ENCODE data around the gene XIRP1.
A peak's percentile ranks its signal among the peaks of the same experiment; 100 is the strongest.
"Not testable (repeated sequence)": the region's sequence is repeated elsewhere in the genome, so short reads cannot be mapped to it uniquely, and the experiment has no call there.

XIRP1 gene

DNA sequence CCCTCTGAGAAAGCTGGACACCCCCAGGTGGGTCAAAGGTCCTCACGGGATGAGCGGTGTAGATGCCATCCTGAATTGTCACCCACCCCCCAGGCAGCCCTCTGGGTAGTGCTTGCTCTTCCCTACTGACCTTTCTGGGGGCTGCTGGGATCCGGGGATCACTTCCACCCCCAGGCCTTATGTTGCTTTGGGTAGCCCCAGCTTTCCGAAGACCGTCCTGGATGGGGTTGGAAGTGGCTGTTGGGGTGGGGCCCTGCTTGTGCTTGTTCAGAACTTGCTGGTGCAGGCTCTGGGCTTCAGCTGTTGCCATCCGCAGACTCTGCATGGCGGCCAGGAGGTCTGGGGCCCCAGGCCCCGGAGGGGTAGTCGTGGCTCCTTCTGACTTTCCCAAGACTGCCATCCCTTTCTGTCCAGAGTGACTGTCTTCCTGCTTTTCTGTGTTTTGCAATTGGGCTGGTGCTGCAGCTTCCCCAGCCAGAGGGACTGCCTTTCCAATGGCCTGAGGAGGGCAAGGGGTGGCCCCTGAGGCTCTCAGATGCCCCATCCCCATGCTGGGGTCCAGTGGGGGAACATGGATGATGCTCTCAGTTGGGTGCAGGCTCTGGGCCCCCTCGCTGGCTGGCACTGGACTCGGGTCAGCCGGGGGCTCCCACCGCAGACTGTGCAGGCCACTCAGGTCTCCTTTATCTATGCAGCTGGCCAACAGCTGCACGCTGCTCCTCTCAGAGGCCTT, 6.3 kb downstream of the XIRP1 start:
- DNase-seq = peak; percentile 46

GRCh38 chr3:39185326-39185958, 7.0 kb downstream of the XIRP1 start:
- DNase-seq = peak; percentile 42

DNA sequence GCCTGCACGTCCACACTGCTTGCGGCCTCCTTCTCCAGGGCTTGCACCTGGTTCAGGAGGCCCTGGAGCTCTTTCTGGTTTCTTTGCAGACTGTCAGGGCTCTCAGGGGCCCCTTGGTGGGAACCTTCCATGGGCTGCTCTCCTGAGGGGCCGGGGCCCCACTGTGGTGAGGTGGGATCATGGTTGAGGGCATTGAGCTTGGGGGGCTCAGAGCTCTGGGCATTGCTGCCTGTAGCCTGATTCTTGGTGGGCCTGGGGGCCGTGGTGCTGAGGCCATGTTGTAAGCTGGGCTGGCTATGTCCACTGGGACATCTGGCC, 7.5 kb downstream of the XIRP1 start:
- DNase-seq = peak; percentile 52

DNA sequence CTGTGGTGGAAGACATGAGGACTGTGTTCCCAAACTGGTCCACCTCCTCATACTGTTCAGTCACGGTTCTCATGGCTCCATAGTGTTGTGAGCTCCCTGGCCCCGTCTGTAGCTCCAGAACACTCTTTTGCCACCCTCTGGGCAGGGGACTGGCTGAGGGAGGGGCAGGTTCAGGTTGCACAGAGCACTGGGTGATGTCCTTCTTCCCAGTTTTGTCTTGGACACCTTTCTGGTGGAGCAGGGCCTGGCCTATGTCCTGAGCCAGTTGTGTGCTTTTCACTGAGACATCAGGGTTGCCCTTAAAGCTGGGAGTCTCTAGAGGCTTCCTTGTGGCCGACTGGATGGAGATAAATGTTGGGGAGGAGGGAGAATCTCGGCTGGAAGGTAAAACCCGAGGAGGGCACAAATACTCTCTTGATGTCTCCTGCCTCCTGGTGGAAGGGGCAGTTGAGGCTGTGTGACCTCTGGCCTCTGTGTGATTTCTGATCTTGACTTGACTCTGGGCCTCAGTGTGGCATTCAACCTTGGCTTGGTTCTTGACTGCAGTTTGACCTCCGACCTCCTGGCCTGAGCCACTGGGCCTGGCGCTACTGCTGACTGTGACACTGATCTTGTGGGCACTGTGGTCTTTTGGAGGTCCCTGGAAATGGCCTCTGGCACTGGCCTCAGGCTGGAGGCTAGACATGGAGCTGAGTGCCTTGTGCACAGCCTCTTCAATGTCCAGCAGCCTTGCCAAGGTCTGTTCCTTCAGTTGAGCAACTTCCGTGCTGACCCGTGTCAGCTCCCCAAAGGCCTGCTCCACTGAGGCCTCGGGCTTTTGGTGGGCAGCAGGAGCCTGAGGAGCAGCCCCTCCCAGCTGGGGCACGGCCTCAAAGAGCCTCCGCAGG, 8.1 kb downstream of the XIRP1 start:
- DNase-seq = peak; percentile 52

GRCh38 chr3:39183211-39184080, 8.9 kb downstream of the XIRP1 start:
- DNase-seq = peak; percentile 52

- DNase-seq = peak; percentile 59
Observed at GRCh38 chr3:39181408-39182335, 10.7 kb downstream of the XIRP1 start.

- peak; percentile 90 for DNase-seq
Observed at GRCh38 chr3:39180546-39181346, 11.6 kb downstream of the XIRP1 start.

GRCh38 chr3:39180183-39180545, 12.2 kb downstream of the XIRP1 start:
- no peak for DNase-seq

- no peak for DNase-seq
Observed at GRCh38 chr3:39178553-39178952, 13.8 kb downstream of the XIRP1 start.

GRCh38 chr3:39177708-39178332, 14.6 kb downstream of the XIRP1 start:
- DNase-seq = peak; percentile 87

GRCh38 chr3:39176025-39176714, 16.2 kb downstream of the XIRP1 start:
- no peak for DNase-seq

- no peak for DNase-seq
Observed at GRCh38 chr3:39173318-39174125, 18.9 kb downstream of the XIRP1 start.

GRCh38 chr3:39171860-39172259, 20.5 kb downstream of the XIRP1 start:
- no peak for DNase-seq

GRCh38 chr3:39170877-39171276, 21.5 kb downstream of the XIRP1 start:
- DNase-seq = not testable (repeated sequence)

DNA sequence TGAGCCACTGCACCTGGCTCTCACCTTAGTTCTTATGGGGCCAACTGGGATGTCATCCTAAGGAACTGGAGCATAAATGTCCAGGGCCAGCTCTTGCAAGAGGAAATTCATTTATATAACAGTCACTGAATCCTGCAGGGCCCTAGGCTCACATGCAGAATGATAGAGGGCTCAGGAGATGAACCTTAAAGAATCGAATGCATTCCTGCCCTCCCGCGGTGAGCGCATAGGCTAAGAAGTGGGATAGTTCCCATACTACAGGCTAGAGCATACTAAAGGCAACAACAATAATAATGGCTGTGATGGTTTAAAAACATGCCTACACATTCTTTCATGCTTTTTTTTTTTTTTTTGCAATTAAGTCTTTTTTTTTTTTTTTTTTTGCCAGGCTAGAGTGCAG, 21.9 kb downstream of the XIRP1 start:
- DNase-seq = no peak

- no peak for DNase-seq
Observed at GRCh38 chr3:39169712-39170111, 22.7 kb downstream of the XIRP1 start.

DNA sequence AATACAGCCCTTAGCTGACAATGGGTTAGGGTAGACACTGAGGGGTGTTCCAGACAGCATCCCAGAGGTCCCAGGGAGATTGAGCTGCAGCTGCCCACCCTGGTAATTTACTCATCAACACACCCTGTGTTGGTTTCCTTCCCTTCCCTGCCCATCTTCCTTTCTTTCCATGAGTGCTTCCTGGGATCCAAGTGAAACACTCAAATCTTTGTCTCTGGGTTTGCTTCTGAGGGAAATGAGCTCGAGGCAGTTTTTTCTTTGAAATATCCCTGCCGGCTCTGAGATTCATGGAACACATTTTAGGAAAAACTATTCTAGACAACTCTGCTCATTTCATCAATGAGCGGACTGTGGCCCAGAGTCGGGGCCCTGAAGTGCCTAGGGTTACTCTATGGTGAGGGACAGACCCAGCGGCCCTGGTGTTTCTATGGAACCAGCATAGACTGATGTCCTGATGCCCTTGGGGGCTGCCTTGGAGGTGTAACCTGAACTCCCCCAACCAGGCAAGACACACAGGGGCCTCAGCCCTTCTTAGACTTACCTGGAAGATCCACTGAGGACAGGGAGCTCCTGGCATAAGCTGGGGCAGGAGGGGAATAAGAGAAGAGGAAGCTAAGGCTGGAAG, 24.1 kb downstream of the XIRP1 start:
- no peak for DNase-seq

GRCh38 chr3:39166932-39167532, 25.4 kb downstream of the XIRP1 start:
- no peak for DNase-seq
